Gastrocnemius medialis (tissue), 4 donors: ENCODE measurements around the gene GAMT. TPM values are rescaled to one million over a fixed set of nuclear protein-coding genes. Genes with fewer than 3 reads are reported as not detected.
A peak's percentile ranks its signal among the peaks of the same experiment; 100 is the strongest.

Experiments used
- ATAC-seq, 2 donors: fragments of 150-250 bp; one replicate each; pipeline ENCODE4 v1.9.1; 2016
- DNase-seq, 2 donors: peaks; one replicate each; pipeline ENCODE4 v3.0.0-alpha.2; 2019
- H3K27ac ChIP-seq, 4 donors: fragments of 200-600 bp; sonication (generic); 1 replicate in 1 of 4; 2 replicates in 3 of 4; pipeline ENCODE4 v1.5.1; 2016 to 2018; ENCODE audit warnings: mild to moderate bottlenecking in 2 of 4, moderate library complexity in 1 of 4
- H3K27me3 ChIP-seq, 3 donors: fragments of 200-600 bp; sonication (generic) in 2 of 3; 1 replicate in 1 of 3; 2 replicates in 2 of 3; pipeline versions ENCODE4 v1.5.1 to v1.6.0; 2016 to 2019; ENCODE audit warnings: mild to moderate bottlenecking in 1 of 3, moderate library complexity in 1 of 3
- H3K36me3 ChIP-seq, 2 donors: fragments of 200-600 bp; sonication (generic) in 1 of 2; one replicate each; pipeline ENCODE4 v1.5.1; 2017 to 2018
- H3K4me1 ChIP-seq, 2 donors: fragments of 200-600 bp; sonication (generic) in 1 of 2; one replicate each; pipeline ENCODE4 v1.5.1; 2016 to 2017; ENCODE audit warnings: mild to moderate bottlenecking in 2 of 2
- H3K4me3 ChIP-seq, 4 donors: fragments of 200-600 bp; sonication (generic) in 3 of 4; 1 replicate in 1 of 4; 2 replicates in 3 of 4; pipeline ENCODE4 v1.5.1; 2016 to 2019; ENCODE audit warnings: mild to moderate bottlenecking in 2 of 4
- H3K9me3 ChIP-seq, 3 donors: fragments of 200-600 bp; sonication (generic) in 2 of 3; 1 replicate in 1 of 3; 2 replicates in 2 of 3; pipeline ENCODE4 v1.5.1; 2016 to 2019
- CTCF ChIP-seq, 5 experiments: fragments of 450-650 bp in 3 of 5; fragments of 200-600 bp in 2 of 5; sonication (generic) in 2 of 5; IDR thresholded peaks in 4 of 5; conservative IDR thresholded peaks in 1 of 5; 1 replicate in 4 of 5; 2 replicates in 1 of 5; pipeline ENCODE4 v1.5.1; 2016 to 2019; ENCODE audit warnings: antibody characterized with exemption in 5 of 5, mild to moderate bottlenecking in 3 of 5, moderate library complexity in 3 of 5
- POLR2A ChIP-seq, 2 donors: fragments of 450-650 bp; IDR thresholded peaks; one replicate each; pipeline ENCODE4 v1.6.1; 2017; ENCODE audit warnings: antibody characterized with exemption in 2 of 2, mild to moderate bottlenecking in 2 of 2, moderate library complexity in 2 of 2
- in situ Hi-C, 4 donors: fragments of 200-750 bp; cut with MboI; loops; one replicate each; pipeline versions ENCODE4 v1.15.0 to v1.8.0; 2017; ENCODE audit warnings: low sequenced_read_pairs in 4 of 4
- intact Hi-C: fragments of 100-400 bp; cut with DNase I; formaldehyde crosslinking; loops from one replicate; pipeline ENCODE4 v1.15.1; 2023; ENCODE audit warnings: low total_unique reads
- total RNA-seq, 4 donors: library from RNA; depleted of rRNA; stranded (reverse); fragments of >200 nt; gene quantifications; one replicate each; pipeline versions ENCODE4 v1.1.0 to v1.2.3, GENCODE V29; 2016

GAMT gene
- total RNA-seq, 4 donors from 2014 or later = 269 to 421 (median 373) TPM

GRCh38 chr19:1392407-1392806 is 8.9 kb downstream of the GAMT start:
- Histone ChIP-seq H3K27me3 (no peaks in the 10 kb centered on the region), H3K9me3 (no peaks in the 10 kb centered on the region), H3K27ac (no peak overlapping the region), H3K4me3 (no peak overlapping the region), H3K36me3 (peaks cover 0 to 51% of the 10 kb centered on the region in 2 donors), H3K4me1 (peaks cover 21 to 30% of the 10 kb centered on the region in 2 donors)
- intact Hi-C loops = no loop called here
- ATAC-seq = no peak
- no peak for DNase-seq
- in situ Hi-C loops = no loop called here
- no peak for TF ChIP-seq POLR2A (IDR thresholded peaks at IDR 0.05)
- TF ChIP-seq CTCF (IDR thresholded peaks at IDR 0.05 in 4 of 5, conservative IDR thresholded peaks at IDR 0.05 in 1 of 5) = no peak

GRCh38 chr19:1390890-1391423 is 10.4 kb downstream of the GAMT start:
- in situ Hi-C loops = no loop called here
- peaks cover 0 to 51% of the 10 kb centered on the region in 2 donors for H3K36me3 ChIP-seq
- no peak for TF ChIP-seq CTCF (IDR thresholded peaks at IDR 0.05 in 4 of 5, conservative IDR thresholded peaks at IDR 0.05 in 1 of 5)
- no peak for TF ChIP-seq POLR2A (IDR thresholded peaks at IDR 0.05)

GRCh38 chr19:1389033-1389940 is 12.1 kb downstream of the GAMT start:
- DNase-seq (no peak), ATAC-seq (no peak)
- no peaks in the 10 kb centered on the region for H3K27me3 ChIP-seq
- in situ Hi-C loops = no loop called here
- intact Hi-C loops = loop anchor here (10.0 kb wide), 1 partner anchor 476 kb away; the partner anchor contains the start of gene KLF16
- peak overlapping the region in 1 of 4 donors; percentile 96 for H3K27ac ChIP-seq
- TF ChIP-seq POLR2A (IDR thresholded peaks at IDR 0.05) (no peak), CTCF (IDR thresholded peaks at IDR 0.05 in 4 of 5, conservative IDR thresholded peaks at IDR 0.05 in 1 of 5) (no peak)
- H3K4me1 ChIP-seq = peaks cover 34 to 40% of the 10 kb centered on the region in 2 donors
- H3K4me3 ChIP-seq = no peak overlapping the region
- H3K9me3 ChIP-seq = no peaks in the 10 kb centered on the region
- peaks cover 0 to 51% of the 10 kb centered on the region in 2 donors for H3K36me3 ChIP-seq

More at GRCh38 chr19:1390890-1391423, 10.4 kb downstream of the GAMT start:
- intact Hi-C loops = no loop called here
- peaks cover 22 to 35% of the 10 kb centered on the region in 2 donors for H3K4me1 ChIP-seq
- H3K9me3 ChIP-seq = no peaks in the 10 kb centered on the region
- no peak overlapping the region for H3K27ac ChIP-seq
- no peak for DNase-seq
- no peaks in the 10 kb centered on the region for H3K27me3 ChIP-seq
- H3K4me3 ChIP-seq = no peak overlapping the region
- no peak for ATAC-seq

GRCh38 chr19:1388637-1389026 is 12.7 kb downstream of the GAMT start:
- intact Hi-C loops (loop anchor here (10.0 kb wide), 1 partner anchor 476 kb away; the partner anchor contains the start of gene KLF16), in situ Hi-C loops (no loop called here)
- Histone ChIP-seq H3K27ac (peak overlapping the region; percentile 52 to 96 (median 93)), H3K4me3 (no peak overlapping the region), H3K36me3 (peaks cover 0 to 46% of the 10 kb centered on the region in 2 donors), H3K4me1 (peaks cover 35 to 41% of the 10 kb centered on the region in 2 donors), H3K9me3 (no peaks in the 10 kb centered on the region), H3K27me3 (no peaks in the 10 kb centered on the region)
- ATAC-seq (no peak), DNase-seq (no peak)
- no peak for TF ChIP-seq CTCF (IDR thresholded peaks at IDR 0.05 in 4 of 5, conservative IDR thresholded peaks at IDR 0.05 in 1 of 5)
- no peak for TF ChIP-seq POLR2A (IDR thresholded peaks at IDR 0.05)
